Spinal cord (tissue), 10 donors: ENCODE measurements around the gene LHFPL2. TPM values are rescaled to one million over a fixed set of nuclear protein-coding genes. Genes with fewer than 3 reads are reported as not detected.
A peak's percentile ranks its signal among the peaks of the same experiment; 100 is the strongest.

Source experiments
- DNase-seq, 6 donors: peaks; one replicate each; pipeline versions ENCODE4 v3.0.0 to v3.0.0-alpha.2; 2013 to 2015; ENCODE audit warnings: low spot score in 6 of 6, low read depth in 4 of 6
- H3K27ac ChIP-seq: one replicate; pipeline ENCODE4 v1.5.1; 2013; ENCODE audit warnings: low read depth, low read length, control low read depth
- H3K27me3 ChIP-seq: one replicate; pipeline ENCODE4 v1.6.1; 2013; ENCODE audit warnings: low read length; ENCODE audit not compliant: control insufficient read depth, insufficient read depth
- H3K36me3 ChIP-seq: one replicate; pipeline ENCODE4 v1.6.1; 2013; ENCODE audit warnings: low read length; ENCODE audit not compliant: control insufficient read depth, insufficient read depth
- H3K4me1 ChIP-seq: one replicate; pipeline ENCODE4 v1.6.1; 2013; ENCODE audit warnings: low read length; ENCODE audit not compliant: control insufficient read depth, insufficient read depth
- H3K4me3 ChIP-seq: one replicate; pipeline ENCODE4 v1.5.1; 2013; ENCODE audit warnings: low read depth, low read length, control low read depth
- H3K9me3 ChIP-seq: one replicate; pipeline ENCODE4 v1.6.1; 2013; ENCODE audit warnings: low read length; ENCODE audit not compliant: control insufficient read depth, insufficient read depth
- WGBS: methylation state at CpG from one replicate; pipeline ENCODE4 v1.1.5; 2013; ENCODE audit warnings: missing lambda C conversion rate; ENCODE audit not compliant: insufficient coverage; 5-methylcytosine and 5-hydroxymethylcytosine counted together
- polyA plus RNA-seq, 2 donors: library from polyadenylated mRNA; unstranded; fragments of 120-200 nt; gene quantifications; one replicate each; pipeline ENCODE4 v1.2.1, GENCODE V29; 2013; ENCODE audit not compliant: insufficient read length in 2 of 2
- total RNA-seq, 2 donors: library from RNA; depleted of rRNA in 1 of 2; stranded (reverse); fragments of 120-200 nt in 1 of 2; fragments of >200 nt in 1 of 2; gene quantifications; one replicate each; pipeline versions ENCODE4 v1.2.3 to v1.2.4, GENCODE V29; 2013 to 2014
- donor health status: healthy.

The LHFPL2 gene
- total and polyA plus RNA-seq, 4 donors: 39.4 to 81.8 (median 58.2) TPM

- under 1% methylated on average over 47 of the region's 47 CpGs for WGBS
- Histone ChIP-seq H3K27me3 (no peaks in the 10 kb centered on the region), H3K4me3 (peak overlapping the region; percentile 64), H3K9me3 (no peaks in the 10 kb centered on the region), H3K36me3 (no peaks in the 10 kb centered on the region), H3K27ac (peak overlapping the region; percentile 90), H3K4me1 (peaks cover 23% of the 10 kb centered on the region)
- peak in 2 of 6 donors; percentile 79 to 81 for DNase-seq
These were observed 674 bp downstream of the LHFPL2 start for GRCh38 chr5:78647838-78648358.

- DNase-seq: peak in 2 of 6 donors; percentile 42 to 47
- Histone ChIP-seq H3K27me3 (no peaks in the 10 kb centered on the region), H3K27ac (peak overlapping the region; percentile 90), H3K36me3 (no peaks in the 10 kb centered on the region), H3K4me3 (peak overlapping the region; percentile 64), H3K4me1 (peaks cover 23% of the 10 kb centered on the region), H3K9me3 (no peaks in the 10 kb centered on the region)
- WGBS: 5% methylated on average over 7 of the region's 17 CpGs
These were observed 1.2 kb downstream of the LHFPL2 start for GRCh38 chr5:78647351-78647818.

- Histone ChIP-seq H3K27me3 (no peaks in the 10 kb centered on the region), H3K4me1 (peaks cover 22% of the 10 kb centered on the region), H3K36me3 (no peaks in the 10 kb centered on the region), H3K9me3 (no peaks in the 10 kb centered on the region), H3K4me3 (no peak overlapping the region), H3K27ac (no peak overlapping the region)
- no peak for DNase-seq
- WGBS: 28% methylated on average over 2 of the region's 2 CpGs
These were observed 3.8 kb downstream of the LHFPL2 start for GRCh38 chr5:78644741-78645300.

- H3K27me3 ChIP-seq: no peaks in the 10 kb centered on the region
- no peak overlapping the region for H3K4me3 ChIP-seq
- WGBS: 100% methylated on average over 1 of the region's 3 CpGs
- H3K27ac ChIP-seq: no peak overlapping the region
- no peak for DNase-seq
- H3K9me3 ChIP-seq: no peaks in the 10 kb centered on the region
- H3K4me1 ChIP-seq: peaks cover 16% of the 10 kb centered on the region
- H3K36me3 ChIP-seq: no peaks in the 10 kb centered on the region
These were observed 4.4 kb downstream of the LHFPL2 start for GRCh38 chr5:78644129-78644528.

- Histone ChIP-seq H3K36me3 (no peaks in the 10 kb centered on the region), H3K27ac (no peak overlapping the region), H3K9me3 (no peaks in the 10 kb centered on the region), H3K4me1 (peaks cover 23% of the 10 kb centered on the region), H3K4me3 (no peak overlapping the region), H3K27me3 (no peaks in the 10 kb centered on the region)
- no peak for DNase-seq
- WGBS: 91% methylated on average over 1 of the region's 1 CpG
These were observed 5.9 kb downstream of the LHFPL2 start for GRCh38 chr5:78642701-78643100.

- peak in 1 of 6 donors; percentile 37 for DNase-seq
- Histone ChIP-seq H3K27me3 (no peaks in the 10 kb centered on the region), H3K9me3 (no peaks in the 10 kb centered on the region), H3K27ac (peak overlapping the region; percentile 10), H3K36me3 (no peaks in the 10 kb centered on the region), H3K4me1 (peaks cover 23% of the 10 kb centered on the region), H3K4me3 (no peak overlapping the region)
- 56% methylated on average over 2 of the region's 3 CpGs for WGBS
These were observed 7.7 kb downstream of the LHFPL2 start for GRCh38 chr5:78640662-78641474.

- no peaks in the 10 kb centered on the region for H3K36me3 ChIP-seq
- no peak overlapping the region for H3K4me3 ChIP-seq
- DNase-seq: peak in 1 of 6 donors; percentile 53
- H3K4me1 ChIP-seq: peaks cover 18% of the 10 kb centered on the region
- no peaks in the 10 kb centered on the region for H3K9me3 ChIP-seq
- 11% methylated on average over 1 of the region's 2 CpGs for WGBS
- no peaks in the 10 kb centered on the region for H3K27me3 ChIP-seq
- peak overlapping the region; percentile 57 for H3K27ac ChIP-seq
These were observed 8.8 kb downstream of the LHFPL2 start for GRCh38 chr5:78639791-78640190.

GRCh38 chr5:78638973-78639669, 9.5 kb downstream of the LHFPL2 start:
- Histone ChIP-seq H3K36me3 (no peaks in the 10 kb centered on the region), H3K4me1 (peaks cover 21% of the 10 kb centered on the region), H3K9me3 (no peaks in the 10 kb centered on the region), H3K27ac (peak overlapping the region; percentile 57), H3K27me3 (no peaks in the 10 kb centered on the region), H3K4me3 (no peak overlapping the region)
- peak in 1 of 6 donors; percentile 65 for DNase-seq
- 80% methylated on average over 1 of the region's 4 CpGs for WGBS

GRCh38 chr5:78638423-78638822, 10.1 kb downstream of the LHFPL2 start:
- H3K4me1 ChIP-seq: peaks cover 23% of the 10 kb centered on the region
- 32% methylated on average over 7 of the region's 10 CpGs for WGBS
- peaks cover under 1% of the 10 kb centered on the region for H3K27me3 ChIP-seq
- no peak overlapping the region for H3K4me3 ChIP-seq
- H3K27ac ChIP-seq: peak overlapping the region; percentile 10
- DNase-seq: peak in 2 of 6 donors; percentile 65 to 67
- no peaks in the 10 kb centered on the region for H3K9me3 ChIP-seq
- no peaks in the 10 kb centered on the region for H3K36me3 ChIP-seq
